SU-DHL-6 (cell line): ENCODE measurements around the gene COL4A3.

Experiments used
- H2AFZ ChIP-seq: fragments of 200-600 bp; sonication (generic); 2 replicates; pipeline ENCODE4 v1.6.1; 2014; ENCODE audit warnings: low read depth, mild to moderate bottlenecking, moderate library complexity, mixed read lengths, antibody characterized with exemption, low read length; ENCODE audit not compliant: severe bottlenecking
- H3F3A ChIP-seq: fragments of 200-600 bp; shearing (Covaris generic); 2 replicates; pipeline ENCODE4 v1.6.0; 2016; ENCODE audit warnings: antibody characterized with exemption, mild to moderate bottlenecking; ENCODE audit not compliant: insufficient read depth
- H3K27ac ChIP-seq: fragments of 200-600 bp; sonication (generic); 2 replicates; pipeline ENCODE4 v1.5.1; 2016; ENCODE audit warnings: low read depth, mild to moderate bottlenecking, low read length, moderate library complexity, mixed read lengths
- H3K27me3 ChIP-seq: fragments of 200-600 bp; sonication (generic), shearing (Covaris generic); 2 replicates; pipeline ENCODE4 v1.6.0; 2014; ENCODE audit warnings: mild to moderate bottlenecking, low read length
- H3K36me3 ChIP-seq: fragments of 200-600 bp; sonication (generic); 2 replicates; pipeline ENCODE4 v1.6.1; 2014; ENCODE audit warnings: mild to moderate bottlenecking, low read length, mixed read lengths
- H3K4me2 ChIP-seq: fragments of 300-600, 200-600 bp; shearing (Covaris generic), sonication (generic); 2 replicates; pipeline ENCODE4 v1.6.0; 2014; ENCODE audit warnings: low read length, low read depth, mild to moderate bottlenecking; ENCODE audit not compliant: poor library complexity, severe bottlenecking
- H3K4me3 ChIP-seq: fragments of 200-600 bp; sonication (generic); 2 replicates; pipeline ENCODE4 v1.5.1; 2014; ENCODE audit warnings: antibody characterized with exemption, low read length, mild to moderate bottlenecking, mixed read lengths; ENCODE audit not compliant: insufficient read depth, poor library complexity, severe bottlenecking
- H3K79me2 ChIP-seq: fragments of 200-600 bp; sonication (generic); 2 replicates; pipeline ENCODE4 v1.6.1; 2014; ENCODE audit warnings: mild to moderate bottlenecking, low read length, moderate library complexity; ENCODE audit not compliant: insufficient read depth
- H3K9ac ChIP-seq: fragments of 200-600 bp; sonication (generic); 2 replicates; pipeline ENCODE4 v1.7.0; 2014; ENCODE audit warnings: mild to moderate bottlenecking, low read length
- H3K9me2 ChIP-seq: fragments of 200-600 bp; sonication (generic); replicated peaks from 2 replicates; pipeline ENCODE4 v1.6.1; 2014; ENCODE audit warnings: low read length; ENCODE audit not compliant: insufficient read depth
- H3K9me3 ChIP-seq: fragments of 200-600 bp; sonication (generic); 2 replicates; pipeline ENCODE4 v1.6.1; 2014; ENCODE audit warnings: low read length, mixed read lengths; ENCODE audit not compliant: insufficient read depth
- H4K20me1 ChIP-seq: fragments of 200-600 bp; sonication (generic); 2 replicates; pipeline ENCODE4 v1.6.1; 2014; ENCODE audit warnings: low read depth, mild to moderate bottlenecking, antibody characterized with exemption, low read length, moderate library complexity, mixed read lengths
- EZH2phosphoT487 ChIP-seq: fragments of 200-600 bp; sonication (generic), shearing (Covaris generic); conservative IDR thresholded peaks from 2 replicates; pipeline ENCODE4 v1.6.1; 2018; ENCODE audit warnings: mild to moderate bottlenecking, antibody characterized with exemption, low read length, moderate library complexity, mixed read lengths
- TF ChIP-seq, protein P1 (sequence below): fragments of 200-600 bp; sonication (generic); IDR thresholded peaks from one replicate; pipeline ENCODE4 v1.5.1; 2017; ENCODE audit warnings: antibody characterized with exemption, mild to moderate bottlenecking, low read length, moderate library complexity; ENCODE audit not compliant: insufficient read depth, poor library complexity, severe bottlenecking

COL4A3 gene

GRCh38 chr2:227238238-227239237, 74.1 kb downstream of the COL4A3 start:
- Histone ChIP-seq H3K4me2 (no peak overlapping the region), H3F3A (no peaks in the 10 kb centered on the region), H3K27me3 (no peaks in the 10 kb centered on the region), H3K36me3 (0 out of 2 replicates have a peak, but pooled peaks cover 3% of the 10 kb centered on the region), H2AFZ (no peak overlapping the region), H3K79me2 (no peaks in the 10 kb centered on the region), H4K20me1 (no peaks in the 10 kb centered on the region), H3K4me3 (no peak overlapping the region), H3K9me2 (no peaks in the 10 kb centered on the region), H3K9ac (no peak overlapping the region), H3K9me3 (no peaks in the 10 kb centered on the region), H3K27ac (no peak overlapping the region)
- TF ChIP-seq EZH2phosphoT487: no peak
- TF ChIP-seq, protein P1, sequence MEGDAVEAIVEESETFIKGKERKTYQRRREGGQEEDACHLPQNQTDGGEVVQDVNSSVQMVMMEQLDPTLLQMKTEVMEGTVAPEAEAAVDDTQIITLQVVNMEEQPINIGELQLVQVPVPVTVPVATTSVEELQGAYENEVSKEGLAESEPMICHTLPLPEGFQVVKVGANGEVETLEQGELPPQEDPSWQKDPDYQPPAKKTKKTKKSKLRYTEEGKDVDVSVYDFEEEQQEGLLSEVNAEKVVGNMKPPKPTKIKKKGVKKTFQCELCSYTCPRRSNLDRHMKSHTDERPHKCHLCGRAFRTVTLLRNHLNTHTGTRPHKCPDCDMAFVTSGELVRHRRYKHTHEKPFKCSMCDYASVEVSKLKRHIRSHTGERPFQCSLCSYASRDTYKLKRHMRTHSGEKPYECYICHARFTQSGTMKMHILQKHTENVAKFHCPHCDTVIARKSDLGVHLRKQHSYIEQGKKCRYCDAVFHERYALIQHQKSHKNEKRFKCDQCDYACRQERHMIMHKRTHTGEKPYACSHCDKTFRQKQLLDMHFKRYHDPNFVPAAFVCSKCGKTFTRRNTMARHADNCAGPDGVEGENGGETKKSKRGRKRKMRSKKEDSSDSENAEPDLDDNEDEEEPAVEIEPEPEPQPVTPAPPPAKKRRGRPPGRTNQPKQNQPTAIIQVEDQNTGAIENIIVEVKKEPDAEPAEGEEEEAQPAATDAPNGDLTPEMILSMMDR: peak; percentile 95

DNA sequence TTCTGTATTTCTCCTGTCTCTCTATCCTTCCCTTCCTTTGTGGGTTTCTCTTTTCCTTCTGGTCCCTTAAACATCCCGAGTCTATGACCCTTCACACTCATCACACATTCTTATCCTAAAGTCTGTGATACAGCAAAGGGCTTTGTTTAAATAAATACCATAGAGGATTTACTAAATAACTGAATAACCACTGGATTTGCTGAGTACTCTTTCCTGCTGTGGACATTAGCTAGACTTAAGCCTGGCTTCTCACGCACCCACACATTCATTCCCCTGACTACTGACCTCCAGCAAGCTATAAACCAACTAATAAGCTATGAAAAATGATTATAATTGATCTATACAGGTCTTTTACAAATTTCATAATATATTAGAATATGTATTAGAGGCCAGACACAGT, 76.6 kb downstream of the COL4A3 start:
- Histone ChIP-seq H3K4me2 (no peak overlapping the region), H2AFZ (no peak overlapping the region), H3K36me3 (0 out of 2 replicates have a peak, but pooled peaks cover 3% of the 10 kb centered on the region), H3K27me3 (no peaks in the 10 kb centered on the region), H3K9me3 (no peaks in the 10 kb centered on the region), H3K4me3 (no peak overlapping the region), H3F3A (no peaks in the 10 kb centered on the region), H3K9me2 (no peaks in the 10 kb centered on the region), H3K79me2 (no peaks in the 10 kb centered on the region), H3K9ac (no peak overlapping the region), H3K27ac (no peak overlapping the region), H4K20me1 (no peaks in the 10 kb centered on the region)
- no peak for TF ChIP-seq EZH2phosphoT487
- TF ChIP-seq, protein P1: no peak

DNA sequence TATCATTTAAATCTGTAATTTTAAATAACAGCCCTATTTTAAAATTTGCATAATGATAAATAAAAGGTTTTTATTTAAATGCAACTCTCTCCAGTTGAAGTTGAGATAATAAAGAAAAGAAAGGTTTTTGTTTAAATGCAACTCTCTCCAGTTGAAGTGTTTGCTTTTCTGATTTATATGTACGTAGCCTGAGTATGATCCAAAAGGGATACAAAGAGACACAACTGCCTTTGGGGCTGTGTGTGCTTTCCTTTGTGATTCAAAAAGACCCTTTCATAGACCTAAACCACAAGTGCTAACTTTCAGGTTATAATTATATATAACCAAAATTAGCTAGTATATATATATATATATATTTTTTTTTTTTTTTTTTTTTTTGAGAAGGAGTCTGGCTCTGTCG, 84.5 kb downstream of the COL4A3 start:
- Histone ChIP-seq H3K4me2 (no peak overlapping the region), H3K27ac (no peak overlapping the region), H4K20me1 (no peaks in the 10 kb centered on the region), H3K9me3 (no peaks in the 10 kb centered on the region), H3K79me2 (no peaks in the 10 kb centered on the region), H3K9ac (no peak overlapping the region), H3K9me2 (no peaks in the 10 kb centered on the region), H3K36me3 (0 out of 2 replicates have a peak, but pooled peaks cover under 1% of the 10 kb centered on the region), H2AFZ (no peak overlapping the region), H3K4me3 (no peak overlapping the region), H3K27me3 (no peaks in the 10 kb centered on the region), H3F3A (no peaks in the 10 kb centered on the region)
- TF ChIP-seq, protein P1: no peak
- TF ChIP-seq EZH2phosphoT487: no peak
